ENCODE data around the gene DSG4.

The DSG4 gene

DNA sequence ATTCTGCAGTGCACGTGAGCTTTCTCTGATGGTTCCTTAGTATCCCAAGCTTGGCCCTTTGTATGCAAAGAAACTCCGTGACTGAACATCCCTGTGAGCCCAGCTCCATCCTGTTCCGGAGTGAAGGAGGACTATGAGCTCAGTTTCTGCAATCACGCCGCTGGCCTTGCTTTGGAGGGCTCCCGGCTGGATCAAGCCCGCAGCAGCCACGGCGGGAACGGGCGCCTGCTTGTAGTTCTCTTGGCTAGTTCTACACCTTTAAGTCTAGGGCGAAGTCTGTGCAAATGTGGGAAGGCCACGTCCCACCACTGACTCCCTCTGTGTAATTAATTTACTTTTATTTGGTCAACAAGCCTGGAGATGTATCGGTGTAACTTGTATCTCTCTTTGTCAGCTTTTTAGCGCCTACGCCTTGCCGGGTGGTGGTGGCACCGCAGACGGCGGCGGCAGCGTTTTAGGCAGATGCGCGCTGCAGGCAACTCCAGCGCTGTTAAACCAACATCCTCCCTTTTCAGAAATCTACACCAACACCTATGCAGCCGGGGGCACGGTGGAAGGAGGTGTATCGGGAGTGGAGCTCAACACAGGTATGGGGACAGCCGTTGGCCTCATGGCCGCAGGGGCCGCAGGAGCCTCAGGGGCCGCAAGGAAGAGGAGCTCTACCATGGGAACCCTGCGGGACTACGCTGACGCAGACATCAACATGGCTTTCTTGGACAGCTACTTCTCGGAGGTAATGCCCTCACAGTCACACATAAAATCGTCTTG is 34.3 kb downstream of the DSG4 start:
- no peak for DNase-seq

DNA sequence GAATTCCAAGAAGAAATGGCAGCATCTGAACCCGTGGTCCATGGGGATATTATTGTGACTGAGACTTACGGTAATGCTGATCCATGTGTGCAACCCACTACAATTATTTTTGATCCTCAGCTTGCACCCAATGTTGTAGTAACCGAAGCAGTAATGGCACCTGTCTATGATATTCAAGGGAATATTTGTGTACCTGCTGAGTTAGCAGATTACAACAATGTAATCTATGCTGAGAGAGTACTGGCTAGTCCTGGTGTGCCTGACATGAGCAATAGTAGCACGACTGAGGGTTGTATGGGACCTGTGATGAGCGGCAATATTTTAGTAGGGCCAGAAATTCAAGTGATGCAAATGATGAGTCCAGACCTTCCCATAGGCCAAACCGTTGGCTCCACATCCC is 36.6 kb downstream of the DSG4 start:
- no peak for DNase-seq

DNA sequence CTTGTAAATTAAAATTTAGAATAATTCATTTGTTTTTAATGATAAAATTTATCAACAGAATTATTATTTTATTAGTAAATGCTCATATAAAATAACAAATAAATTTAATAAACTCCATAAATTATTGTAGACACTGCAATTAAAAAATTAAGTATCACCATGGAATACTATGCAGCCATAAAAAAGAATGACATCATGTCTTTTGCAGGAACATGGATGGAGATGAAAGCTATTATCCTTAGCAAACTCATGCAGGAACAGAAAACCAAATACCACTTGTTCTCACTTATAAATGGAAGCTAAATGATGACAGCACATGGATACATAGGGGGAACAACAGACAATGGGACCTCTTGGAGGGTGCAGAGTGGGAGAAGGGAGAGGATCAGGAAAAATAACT is 41.3 kb downstream of the DSG4 start:
- DNase-seq, result no peak

DNA sequence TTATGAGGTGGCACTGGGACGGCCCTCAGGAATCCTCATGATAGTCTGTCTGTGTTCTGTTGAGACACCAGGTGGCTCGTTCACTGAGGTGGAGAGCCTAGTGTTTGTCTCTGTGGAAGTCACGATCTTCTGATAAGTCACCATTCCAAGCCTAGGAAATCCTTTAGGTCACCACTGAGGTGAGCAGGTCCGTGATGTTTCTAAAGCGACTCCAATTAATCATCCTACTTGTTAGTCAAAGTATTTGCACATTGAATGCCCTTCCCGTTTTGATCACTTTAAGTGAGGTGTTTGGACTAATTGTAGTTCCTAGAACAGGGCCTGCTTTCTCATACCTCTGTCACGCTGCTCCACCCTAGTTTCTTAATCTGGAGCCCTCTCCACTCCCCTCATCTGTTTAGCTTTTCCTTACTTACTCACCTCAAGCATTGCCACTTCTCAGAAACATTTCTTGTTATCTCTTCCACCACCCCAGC is 42.9 kb downstream of the DSG4 start:
- DNase-seq, result no peak

DNA sequence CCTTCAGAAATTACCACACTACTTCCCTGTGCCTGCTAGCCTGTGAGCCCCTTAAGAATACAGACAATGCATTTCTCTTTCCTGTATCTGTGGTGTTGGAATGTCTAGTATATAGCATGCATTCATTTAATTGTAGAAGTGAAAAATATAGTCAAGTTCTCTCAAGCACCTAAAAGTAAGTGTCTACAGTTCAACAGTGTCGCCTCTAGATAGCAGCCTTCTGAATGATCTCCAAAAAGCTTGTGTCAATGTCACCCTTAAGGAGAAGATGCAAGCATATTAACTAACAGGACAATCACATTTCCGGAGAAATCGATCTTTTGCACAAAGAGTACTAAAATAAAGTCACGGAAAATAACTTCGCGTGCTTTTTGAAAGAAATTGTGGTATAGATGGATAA is 43.5 kb downstream of the DSG4 start:
- DNase-seq, result no peak

DNA sequence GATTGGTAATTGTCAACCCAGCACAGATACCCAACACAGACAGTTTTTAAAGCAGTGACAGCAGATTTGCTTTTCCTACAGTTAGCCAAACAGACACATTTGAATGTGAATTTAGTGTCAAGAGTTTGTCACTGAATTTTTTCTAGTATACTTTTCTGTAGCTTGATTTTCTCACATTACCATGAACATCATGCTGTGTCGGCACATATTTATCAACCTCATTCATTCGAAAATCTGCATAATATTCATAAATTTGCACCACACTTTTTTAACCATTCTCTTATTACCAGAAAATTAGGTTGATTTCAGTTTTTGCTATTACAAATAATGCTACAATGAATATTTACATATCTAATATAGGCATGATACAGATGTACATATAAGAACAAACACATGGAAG is 43.9 kb downstream of the DSG4 start:
- no peak for DNase-seq

DNA sequence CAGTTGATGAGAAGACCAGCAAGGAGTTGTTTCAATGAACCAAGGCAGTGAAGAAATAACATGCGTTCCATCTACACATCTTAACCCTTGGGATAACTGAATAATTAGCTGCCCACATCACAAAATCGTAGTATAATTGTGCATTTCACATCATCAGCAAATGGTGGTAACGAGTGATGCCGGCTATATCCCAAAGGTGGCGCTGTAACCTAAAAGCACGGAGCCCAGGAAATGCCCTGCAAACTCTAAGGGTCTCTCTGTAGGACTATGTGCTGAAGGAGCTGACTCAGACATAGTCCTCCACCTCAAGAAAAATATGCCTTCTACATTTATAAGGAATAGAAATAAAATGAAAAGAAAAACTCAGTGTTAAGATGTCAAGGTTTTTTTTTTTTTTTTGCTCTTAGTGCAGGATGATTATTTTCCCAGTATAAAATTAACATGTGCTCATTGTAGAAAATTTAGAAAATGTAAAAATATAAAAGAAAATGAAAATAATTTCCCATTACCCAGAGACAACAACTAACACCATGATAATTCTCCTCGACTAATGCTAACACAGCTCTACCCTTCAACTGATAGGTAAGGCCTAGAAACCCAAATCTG is 47.9 kb downstream of the DSG4 start:
- DNase-seq, result no peak

DNA sequence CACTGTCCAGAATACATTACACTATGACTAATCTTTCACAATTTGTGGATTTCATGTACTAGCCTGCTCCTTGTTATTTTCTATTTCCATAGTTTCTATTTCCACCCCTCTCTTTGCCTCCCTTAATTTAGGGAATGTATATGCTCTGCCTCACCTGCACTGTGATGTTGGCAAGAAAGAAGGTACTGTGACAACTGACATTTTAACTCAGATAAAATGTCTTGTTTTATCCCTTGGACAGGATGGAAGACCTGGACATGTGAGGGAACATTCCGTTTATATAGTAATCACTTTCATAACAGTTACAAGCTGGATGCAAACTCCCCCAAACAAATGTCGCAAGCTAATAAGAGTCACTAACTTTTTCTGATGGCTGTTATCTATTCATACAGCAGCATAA is 49.4 kb downstream of the DSG4 start:
- DNase-seq, result no peak

DNA sequence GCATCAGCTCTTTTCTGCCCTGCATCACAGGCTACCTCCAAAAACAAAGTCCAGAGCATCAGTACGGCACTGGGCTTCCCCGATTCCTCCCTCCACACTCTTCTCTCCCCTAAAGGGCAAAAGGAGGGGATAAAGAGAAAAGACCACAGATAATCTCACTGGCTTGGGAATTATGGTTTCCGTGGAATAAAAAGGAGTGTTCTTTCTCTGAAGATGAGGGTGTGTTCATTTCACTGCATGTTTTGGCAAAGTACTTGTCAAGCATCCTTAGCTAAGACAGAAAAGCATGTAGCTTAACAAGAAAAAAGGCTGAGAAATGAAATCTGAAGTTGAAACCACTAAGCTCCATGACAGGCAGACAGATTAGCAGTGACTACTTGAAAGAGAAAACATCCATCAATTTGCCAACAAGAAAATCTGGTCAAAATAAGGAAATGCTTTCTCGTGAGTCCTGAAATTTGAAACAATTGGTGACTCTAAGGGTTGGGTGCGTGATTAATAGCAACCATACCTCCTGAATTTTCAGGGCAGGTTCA is 50.4 kb downstream of the DSG4 start:
- no peak for DNase-seq

DNA sequence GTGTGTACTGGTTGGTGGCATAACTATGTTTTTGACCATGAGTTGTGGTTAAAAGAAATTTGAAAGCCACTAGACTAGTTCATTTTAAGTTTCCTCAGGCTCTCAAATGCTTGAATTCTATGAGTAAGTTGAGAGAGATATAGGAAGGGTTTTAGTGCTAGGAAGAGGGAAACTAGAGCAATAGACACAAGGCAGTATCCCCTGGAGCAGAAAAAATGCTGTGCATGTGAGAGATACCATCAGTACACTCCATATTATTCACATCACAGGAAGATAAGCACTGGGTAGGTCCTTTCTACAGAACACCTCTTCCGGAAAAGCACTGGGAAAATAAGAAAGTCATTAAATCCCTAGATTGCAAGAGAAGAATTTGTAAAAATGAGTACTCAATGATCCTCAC is 51.6 kb downstream of the DSG4 start:
- DNase-seq, result no peak

DNA sequence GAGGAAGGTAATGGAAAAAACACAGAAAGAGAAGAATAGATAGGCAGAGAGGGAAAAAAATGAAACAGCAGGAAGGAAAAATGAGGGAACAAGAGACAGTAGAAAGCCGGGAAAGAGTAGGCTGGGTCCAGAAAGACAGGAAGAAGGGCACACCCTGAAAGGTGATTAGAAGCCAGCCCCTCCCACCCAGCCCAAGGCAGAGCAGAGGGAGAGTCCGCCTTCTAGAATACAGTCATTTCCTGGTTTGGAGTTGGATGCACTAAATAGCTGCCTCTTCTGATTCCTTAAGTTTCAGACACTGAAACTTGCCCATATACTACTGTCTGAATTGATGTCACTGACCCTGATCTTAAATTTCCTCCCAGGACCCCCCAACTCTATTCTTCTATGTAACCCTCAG is 53.0 kb downstream of the DSG4 start:
- no peak for DNase-seq

DNA sequence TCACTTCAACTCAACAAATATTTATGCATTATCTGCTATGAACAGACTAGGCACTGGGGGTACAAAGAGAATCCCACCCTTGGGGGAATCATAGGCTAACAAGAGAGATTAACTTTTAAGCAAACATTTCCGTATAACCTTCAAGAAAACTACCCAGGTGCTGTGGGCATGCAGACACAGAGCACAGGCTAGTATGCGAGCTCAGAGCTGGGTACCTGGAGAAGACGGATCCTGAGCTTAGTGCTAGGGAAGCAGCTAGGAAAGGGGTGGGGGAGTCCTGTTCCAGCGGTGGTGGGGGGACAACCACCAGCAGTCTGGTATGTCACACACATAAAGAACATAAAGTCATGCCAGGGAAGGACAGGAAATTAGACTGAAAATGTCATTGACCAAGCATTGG is 53.5 kb downstream of the DSG4 start:
- DNase-seq, result no peak

DNA sequence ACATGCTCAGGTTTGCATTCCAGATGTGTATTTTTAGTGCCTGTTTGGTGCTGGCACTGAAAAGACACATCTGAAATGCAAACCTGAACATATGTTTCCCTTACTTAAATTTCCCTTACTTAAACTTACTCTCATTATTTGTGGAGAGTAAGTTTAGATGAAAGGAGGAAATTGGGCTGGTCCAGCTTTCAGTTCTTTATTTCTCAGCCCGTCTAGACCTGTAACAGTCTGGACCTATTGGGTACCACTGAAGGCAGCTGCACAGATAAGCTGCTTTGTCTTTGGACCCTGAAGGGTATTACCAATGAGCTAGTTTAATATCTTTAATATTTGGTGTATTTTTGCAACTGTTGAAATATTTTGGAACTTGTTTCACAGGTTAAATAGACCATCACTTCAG is 54.0 kb downstream of the DSG4 start:
- DNase-seq, result no peak

DNA sequence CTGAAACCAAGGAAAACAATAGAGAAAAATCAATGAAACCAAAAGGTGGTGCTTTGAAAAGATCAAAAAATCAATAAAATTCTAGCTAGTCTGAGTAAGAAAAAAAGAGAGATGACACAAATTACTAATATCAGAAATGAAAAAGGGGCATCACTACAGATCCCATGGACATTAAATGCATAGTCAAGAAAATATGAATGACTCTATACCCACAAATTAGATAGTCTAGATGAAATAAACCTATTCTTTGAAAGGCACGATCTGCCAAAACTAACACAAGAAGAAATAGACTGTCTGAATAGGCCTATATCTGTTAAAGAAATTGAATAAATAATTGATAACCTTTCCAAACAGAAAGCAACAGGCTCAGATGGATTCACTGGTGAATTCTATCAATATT is 55.7 kb downstream of the DSG4 start:
- no peak for DNase-seq

DNA sequence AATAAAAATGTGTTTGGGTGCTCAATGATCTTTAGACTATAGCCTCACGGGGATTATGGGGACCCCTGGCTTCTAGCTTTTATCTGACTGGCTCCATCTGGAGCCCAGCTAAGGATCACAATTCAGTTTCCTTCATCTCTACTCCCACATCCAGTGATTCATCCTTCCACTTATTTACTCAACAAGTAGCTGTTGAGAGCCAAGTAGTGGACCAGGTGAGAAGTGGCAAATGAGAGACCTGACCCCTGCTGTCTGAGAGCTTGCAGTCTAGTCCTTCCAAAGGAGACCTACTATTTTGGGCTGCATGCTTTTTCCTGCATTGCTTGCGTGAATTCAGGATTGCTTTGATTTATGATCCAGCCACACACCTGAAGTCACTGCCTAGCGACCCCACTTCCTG is 60.2 kb downstream of the DSG4 start:
- DNase-seq, result no peak

DNA sequence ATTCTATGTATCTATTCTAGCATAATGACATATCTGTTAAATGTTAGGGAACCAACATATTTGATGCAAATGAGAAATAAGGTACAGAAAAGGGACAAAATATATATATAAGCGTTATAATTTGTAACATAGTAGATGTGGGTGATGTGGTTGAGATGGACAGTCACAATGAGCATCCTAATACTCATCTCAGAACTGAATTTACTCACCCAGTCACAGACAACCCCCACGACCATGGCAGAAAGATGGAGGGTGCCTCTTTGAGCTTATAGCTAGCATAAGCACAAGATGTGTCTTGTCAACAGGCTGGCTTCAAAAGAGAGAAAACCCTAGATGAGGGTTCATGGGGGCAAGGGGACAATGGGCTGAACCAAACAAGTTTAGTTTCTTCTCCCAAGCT is 61.8 kb downstream of the DSG4 start:
- DNase-seq, result no peak

DNA sequence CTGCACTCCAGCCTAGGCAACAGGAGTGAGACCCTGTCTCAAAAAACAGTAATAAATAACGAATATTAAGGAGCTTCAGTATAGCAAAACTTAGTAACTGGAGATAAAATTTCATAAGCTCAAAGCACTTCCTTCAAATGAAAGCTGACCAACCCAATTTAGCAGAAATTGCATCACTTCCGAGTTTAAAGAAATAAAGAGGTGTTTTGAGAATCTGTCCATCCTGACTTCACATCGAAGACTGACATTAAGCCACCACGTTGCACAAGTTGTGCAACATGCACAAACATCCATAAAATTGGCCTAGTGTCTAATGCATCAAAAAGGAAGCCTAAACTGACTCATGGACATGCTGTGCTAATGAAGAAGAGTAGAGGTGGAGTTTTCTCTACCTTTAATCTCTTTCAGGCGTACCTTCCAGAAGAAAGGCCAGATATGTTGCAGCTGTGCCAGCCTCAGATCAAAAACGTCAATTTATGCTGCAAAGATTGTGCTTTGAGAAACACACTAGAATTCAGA is 63.3 kb downstream of the DSG4 start:
- no peak for DNase-seq

DNA sequence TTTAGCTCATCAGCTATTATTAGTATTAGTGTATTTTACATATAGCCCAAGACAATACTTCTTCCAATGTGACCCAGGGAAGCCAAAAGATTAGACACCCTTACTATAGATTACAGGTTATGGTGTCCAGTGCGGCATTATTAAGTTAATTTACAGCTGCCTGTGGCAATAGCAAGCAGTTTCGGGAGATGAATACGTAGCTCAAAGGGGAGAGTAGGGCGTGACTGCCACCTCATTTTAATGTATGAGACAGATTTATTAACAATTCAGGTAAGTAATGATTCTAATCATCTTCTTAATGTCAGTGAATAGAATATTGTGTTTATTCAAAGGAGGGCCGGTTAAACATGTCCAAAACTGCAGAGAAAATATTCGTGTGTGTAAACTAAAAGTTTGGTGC is 64.2 kb downstream of the DSG4 start:
- DNase-seq, result no peak

DNA sequence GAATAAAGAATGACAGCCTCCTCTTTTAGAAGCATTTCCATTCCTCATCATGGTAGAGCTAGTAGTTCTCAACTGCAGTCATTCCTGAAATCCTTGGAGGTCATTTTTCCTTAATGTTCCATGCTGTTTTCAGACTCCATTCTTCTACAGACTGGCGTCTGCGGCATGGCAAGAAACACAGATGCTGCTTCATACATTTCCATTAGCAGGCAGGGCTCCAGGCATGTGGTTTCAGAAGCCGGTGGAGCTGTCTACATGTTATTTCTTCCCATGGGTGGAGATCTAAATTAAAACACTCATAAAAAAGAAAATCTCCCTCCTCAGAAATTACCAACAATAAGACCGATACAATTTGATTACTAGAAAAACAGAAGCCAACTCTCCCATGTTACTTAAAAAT is 64.9 kb downstream of the DSG4 start:
- no peak for DNase-seq

DNA sequence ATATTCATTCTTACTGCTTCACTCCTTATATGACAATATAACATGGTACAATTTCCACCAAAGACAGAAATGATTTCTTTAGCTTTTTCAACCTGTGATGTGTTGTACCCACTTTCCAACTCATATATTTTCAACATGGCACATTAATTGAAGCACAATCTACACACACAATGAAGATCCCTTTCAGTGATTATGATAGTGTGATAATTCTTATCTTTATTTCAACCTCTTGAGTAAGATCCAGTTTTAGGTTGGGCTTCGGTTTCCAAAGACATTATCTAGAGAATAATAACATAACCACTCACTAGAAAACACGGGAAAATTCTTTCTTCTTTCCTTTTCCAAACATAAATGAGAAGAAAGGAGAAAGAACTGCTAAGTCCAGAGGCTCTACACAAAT is 67.6 kb downstream of the DSG4 start:
- DNase-seq, result no peak

DNA sequence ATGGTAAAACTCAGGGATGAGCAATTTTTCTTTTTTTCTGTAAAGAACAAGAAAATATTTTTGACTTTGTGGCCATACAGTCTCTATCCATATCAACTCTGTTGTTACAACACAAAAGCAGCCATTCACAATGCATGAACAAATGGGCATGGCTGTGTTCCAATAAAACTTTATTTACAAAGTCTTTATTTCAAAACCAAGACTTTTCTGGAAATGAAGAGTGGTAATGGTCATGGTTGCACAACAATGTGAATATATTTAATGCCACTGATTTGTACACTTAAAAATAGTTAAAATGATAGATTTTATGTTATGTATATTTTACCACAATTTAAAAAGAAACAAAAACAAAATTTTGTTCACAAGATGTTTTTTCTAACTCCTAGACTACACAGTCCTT is 69.3 kb downstream of the DSG4 start:
- no peak for DNase-seq

DNA sequence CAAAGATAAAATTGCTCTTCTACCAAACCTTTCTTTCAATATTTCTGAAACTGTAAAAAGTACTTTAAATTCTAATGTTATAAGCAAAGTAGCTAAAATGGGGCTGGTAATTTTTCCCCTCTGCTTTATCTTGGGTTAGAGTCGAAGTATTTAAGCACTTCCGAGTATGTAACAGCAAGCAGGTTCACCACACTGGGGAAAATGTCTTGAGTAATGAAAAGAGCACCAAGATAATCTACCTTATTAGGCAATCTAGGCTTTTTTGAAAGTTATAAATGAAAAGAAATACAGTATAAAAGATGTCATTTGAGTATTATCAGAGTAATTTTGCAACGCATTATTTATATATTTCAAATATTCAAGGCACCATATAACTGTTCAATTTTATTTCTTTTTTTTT is 70.3 kb downstream of the DSG4 start:
- no peak for DNase-seq

DNA sequence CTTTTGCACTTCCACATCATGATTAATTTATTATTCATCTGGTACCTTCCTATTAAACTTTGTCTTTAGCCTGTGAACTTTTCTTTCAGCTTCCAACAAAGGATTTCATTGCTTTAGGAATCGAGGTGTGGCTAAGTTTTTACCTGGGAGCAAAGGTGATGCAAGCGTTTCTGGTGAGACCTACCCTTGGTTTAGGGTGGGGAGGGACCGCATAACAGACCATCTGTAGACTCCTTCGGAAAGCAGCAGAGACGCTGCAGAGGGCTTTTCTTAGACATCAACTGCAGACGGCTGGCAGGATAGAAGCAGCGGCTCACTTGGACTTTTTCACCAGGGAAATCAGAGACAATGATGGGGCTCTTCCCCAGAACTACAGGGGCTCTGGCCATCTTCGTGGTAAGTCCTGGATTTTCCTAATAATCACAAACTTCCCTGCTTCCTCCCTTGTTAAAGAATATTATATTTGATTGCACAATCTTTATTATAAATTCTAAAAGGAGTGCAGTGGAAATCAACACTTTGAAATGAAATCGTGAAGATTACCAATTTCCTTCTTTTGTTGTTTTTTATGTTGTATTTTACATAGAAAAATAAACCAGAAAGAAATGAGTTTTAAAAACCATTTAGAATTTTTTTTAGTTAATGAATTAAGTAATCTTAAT is 71.1 kb downstream of the DSG4 start, which contains the start of gene DSG3:
Gene DSG3, plus strand, starts transcription at position 212 of the 662 bp plus-strand sequence. Its CDS starts 137 bp downstream, at position 349.
- no peak for DNase-seq

DNA sequence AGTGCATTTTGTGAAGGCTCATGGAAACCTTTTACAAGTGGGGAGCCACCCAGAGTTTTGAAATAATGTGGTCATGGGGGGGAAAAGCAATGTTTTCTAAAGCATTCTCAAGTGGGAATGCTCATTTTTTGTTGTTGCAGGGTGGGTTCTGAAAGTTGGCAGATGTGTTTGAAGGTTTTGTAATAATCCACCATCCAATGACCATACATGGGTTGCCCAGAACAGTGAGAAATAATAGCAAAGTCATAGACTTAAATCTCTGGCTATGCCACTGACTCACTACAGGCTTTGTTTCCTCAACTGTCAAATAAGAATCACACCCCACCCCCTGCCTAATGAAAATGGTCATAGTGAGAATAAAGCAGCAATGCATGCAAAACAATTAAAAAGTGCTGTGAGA is 73.8 kb downstream of the DSG4 start:
- DNase-seq, result no peak
